ENCODE data around the gene DMC1. TPM values are rescaled to one million over a fixed set of nuclear protein-coding genes. Genes with fewer than 3 reads are reported as not detected.

Gene DMC1
- total and polyA plus RNA-seq, 2 donors (not counting 3 experiments of a cell fraction or from before 2014, with no cell fraction given) = 0.22 to 0.91 TPM

DNA sequence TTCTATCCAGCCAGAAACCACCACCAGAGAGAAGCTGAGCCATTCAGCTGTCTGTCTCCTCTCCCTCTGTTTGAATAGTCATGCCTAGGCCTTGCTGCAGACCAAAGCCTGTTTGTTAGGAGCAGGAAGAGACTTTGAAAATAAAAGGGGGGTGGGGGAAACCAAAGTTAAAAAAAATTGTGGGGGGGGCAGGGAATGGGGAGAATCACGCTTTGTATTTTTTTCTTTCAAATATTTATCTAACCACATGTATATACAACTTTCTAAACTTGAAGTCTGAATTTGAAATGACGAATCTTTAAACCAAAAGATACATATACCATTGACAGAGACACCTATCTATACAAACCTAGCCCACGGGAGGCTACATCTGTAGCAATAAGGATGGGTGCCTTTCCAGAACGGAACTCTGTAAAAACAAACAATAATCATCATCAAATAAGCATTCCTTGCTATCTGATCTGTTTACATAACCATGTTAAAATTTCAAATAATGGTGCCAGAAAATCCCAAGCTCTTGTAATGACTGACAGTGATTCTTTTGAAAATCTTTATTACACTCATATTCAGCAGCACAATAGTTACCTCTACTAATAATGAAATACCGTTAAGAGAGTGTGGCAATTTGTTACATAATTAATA is 78.2 kb downstream of the DMC1 start:
- no peak for TF ChIP-seq EZH2 (IDR thresholded peaks at IDR 0.05; ENCODE audit: borderline replicate concordance, low read depth, low read length, severe bottlenecking)
- no peak for TF ChIP-seq FOS (IDR thresholded peaks at IDR 0.05; ENCODE audit: borderline replicate concordance, insufficient read depth, low read length)
- TF ChIP-seq, protein P1, sequence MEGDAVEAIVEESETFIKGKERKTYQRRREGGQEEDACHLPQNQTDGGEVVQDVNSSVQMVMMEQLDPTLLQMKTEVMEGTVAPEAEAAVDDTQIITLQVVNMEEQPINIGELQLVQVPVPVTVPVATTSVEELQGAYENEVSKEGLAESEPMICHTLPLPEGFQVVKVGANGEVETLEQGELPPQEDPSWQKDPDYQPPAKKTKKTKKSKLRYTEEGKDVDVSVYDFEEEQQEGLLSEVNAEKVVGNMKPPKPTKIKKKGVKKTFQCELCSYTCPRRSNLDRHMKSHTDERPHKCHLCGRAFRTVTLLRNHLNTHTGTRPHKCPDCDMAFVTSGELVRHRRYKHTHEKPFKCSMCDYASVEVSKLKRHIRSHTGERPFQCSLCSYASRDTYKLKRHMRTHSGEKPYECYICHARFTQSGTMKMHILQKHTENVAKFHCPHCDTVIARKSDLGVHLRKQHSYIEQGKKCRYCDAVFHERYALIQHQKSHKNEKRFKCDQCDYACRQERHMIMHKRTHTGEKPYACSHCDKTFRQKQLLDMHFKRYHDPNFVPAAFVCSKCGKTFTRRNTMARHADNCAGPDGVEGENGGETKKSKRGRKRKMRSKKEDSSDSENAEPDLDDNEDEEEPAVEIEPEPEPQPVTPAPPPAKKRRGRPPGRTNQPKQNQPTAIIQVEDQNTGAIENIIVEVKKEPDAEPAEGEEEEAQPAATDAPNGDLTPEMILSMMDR (IDR thresholded peaks at IDR 0.05; ENCODE audit: extremely low read depth in 1 of 2, insufficient read depth in 1 of 2, low read depth in 1 of 2, low read length in 2 of 2) = no peak
- TF ChIP-seq POLR2AphosphoS5 (IDR thresholded peaks at IDR 0.05; ENCODE audit: insufficient read depth, low read depth, low read length) = no peak
- no peak for TF ChIP-seq GATA2 (IDR thresholded peaks at IDR 0.05; ENCODE audit: insufficient read depth, insufficient read length, low read depth, low read length)
- TF ChIP-seq POLR2A (IDR thresholded peaks at IDR 0.05; ENCODE audit: low read depth, low read length) = no peak
- TF ChIP-seq MYC (IDR thresholded peaks at IDR 0.05; ENCODE audit: low read depth, low read length) = no peak
- no peak for TF ChIP-seq JUN (IDR thresholded peaks at IDR 0.05; ENCODE audit: borderline replicate concordance, insufficient read depth, insufficient read length, low read depth)
- TF ChIP-seq, protein P2, sequence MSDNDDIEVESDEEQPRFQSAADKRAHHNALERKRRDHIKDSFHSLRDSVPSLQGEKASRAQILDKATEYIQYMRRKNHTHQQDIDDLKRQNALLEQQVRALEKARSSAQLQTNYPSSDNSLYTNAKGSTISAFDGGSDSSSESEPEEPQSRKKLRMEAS (IDR thresholded peaks at IDR 0.05; ENCODE audit: insufficient read depth, insufficient read length) = no peak
- H3K79me2 ChIP-seq (ENCODE audit: control insufficient read depth, insufficient read depth, low read length) = peaks cover 60% of the 10 kb centered on the region
- no peak overlapping the region for H3K4me3 ChIP-seq (replicated peaks in 1 of 3; ENCODE audit: insufficient read depth in 1 of 3, low read depth in 1 of 3, low read length in 3 of 3)
- no peak overlapping the region for H3K9ac ChIP-seq (replicated peaks; ENCODE audit: extremely low read depth, insufficient read depth, low read length)
- H4K20me1 ChIP-seq (replicated peaks; ENCODE audit: control insufficient read depth, extremely low read depth, insufficient read depth, low read length) = peaks cover 13% of the 10 kb centered on the region
- H3K36me3 ChIP-seq (ENCODE audit: control insufficient read depth in 2 of 2, extremely low read depth in 1 of 2, insufficient read depth in 2 of 2, low read length in 2 of 2) = peaks cover 49 to 80% of the 10 kb centered on the region in 2 experiments
- dilution Hi-C loops (cut with MboI; ENCODE audit: extremely low pct_ligation_motif_present, low sequenced_read_pairs) (no loop called here), intact Hi-C loops (cut with micrococcal nuclease) (no loop called here)
- DNase-seq (ENCODE audit: low read depth, low spot score) (no peak), FAIRE-seq (no peak)
- no TSS peak for BruUV-seq (replicated peaks)
- H3K27ac ChIP-seq (ENCODE audit: insufficient read depth, low read depth, low read length) = no peak overlapping the region
- ChIA-PET POLR2A (interaction anchor here (0.8 kb wide), 1 partner anchor 9 kb away, joined by 6 read pairs; no protein-coding TSS in a partner anchor), CTCF (interaction anchor here (1.8 kb wide), 1 partner anchor 10 kb away, joined by 8 read pairs; no protein-coding TSS in a partner anchor)
- H2AFZ ChIP-seq (ENCODE audit: low read depth, low read length) = no peak overlapping the region
- H3K9me1 ChIP-seq (replicated peaks; ENCODE audit: control insufficient read depth, extremely low read depth, insufficient read depth, low read length) = no peaks in the 10 kb centered on the region
- H3K4me1 ChIP-seq (ENCODE audit: control insufficient read depth, extremely low read depth, insufficient read depth, low read length) = peaks cover 11% of the 10 kb centered on the region
- H3K4me2 ChIP-seq (ENCODE audit: insufficient read depth, low read length) = no peak overlapping the region
- H3K9me3 ChIP-seq (replicated peaks; ENCODE audit: control insufficient read depth, insufficient read depth, low read length) = no peaks in the 10 kb centered on the region
- no peaks in the 10 kb centered on the region for H3K27me3 ChIP-seq (ENCODE audit: control insufficient read depth in 2 of 2, insufficient read depth in 2 of 2, low read length in 2 of 2)

Measured in endothelial cell of umbilical vein (primary cell).